HG03460 (cell line): ENCODE data around the gene CCT3.

Experiments used
- ATAC-seq: cut with Tn5 transposase; IDR thresholded peaks from one replicate; pipeline ENCODE4 v1.9.1; 2021; ENCODE audit not compliant: unreplicated experiment

CCT3 gene

DNA sequence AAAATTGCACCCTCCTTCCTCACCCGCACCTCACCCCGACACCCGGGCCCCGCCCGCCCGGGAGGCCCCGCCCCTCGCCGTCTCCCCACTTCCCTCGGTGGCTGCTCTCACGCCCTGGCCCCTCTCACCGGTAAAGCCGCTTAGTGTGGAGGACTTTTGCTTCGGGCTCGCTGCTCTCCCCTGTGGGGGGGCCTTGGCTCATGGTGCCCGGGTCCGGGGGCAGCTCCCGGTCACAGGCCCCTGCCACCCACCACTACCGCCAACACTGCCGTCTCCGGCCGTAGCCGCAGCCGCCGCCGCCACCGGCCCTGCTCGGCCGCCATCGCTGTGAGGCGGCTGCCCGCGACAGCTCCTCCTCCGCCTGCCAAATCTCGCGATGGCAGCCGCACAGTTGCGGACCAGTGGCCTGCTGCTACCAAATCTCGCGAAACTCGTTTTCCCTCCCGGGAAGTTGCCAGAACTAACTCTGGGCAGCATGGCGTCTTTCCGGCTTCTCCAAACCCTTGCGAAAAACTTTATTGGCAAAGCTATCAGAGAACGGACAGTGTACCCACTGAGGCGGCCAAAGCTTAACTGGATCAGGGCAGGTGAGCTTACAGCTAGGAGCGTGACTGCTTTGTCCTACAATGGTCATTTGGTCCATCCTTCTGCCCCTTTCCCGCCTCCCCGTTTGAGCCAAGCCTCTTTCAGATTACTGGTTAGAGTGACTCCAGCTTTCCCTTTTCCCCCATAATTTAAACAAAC is 55.4 kb downstream of the CCT3 start, which contains the start of gene SMG5:
Gene SMG5, minus strand, starts transcription at position 347 of the 744 bp plus-strand sequence. Its CDS starts 145 bp downstream, at position 202.
- peak; percentile 81 for ATAC-seq

DNA sequence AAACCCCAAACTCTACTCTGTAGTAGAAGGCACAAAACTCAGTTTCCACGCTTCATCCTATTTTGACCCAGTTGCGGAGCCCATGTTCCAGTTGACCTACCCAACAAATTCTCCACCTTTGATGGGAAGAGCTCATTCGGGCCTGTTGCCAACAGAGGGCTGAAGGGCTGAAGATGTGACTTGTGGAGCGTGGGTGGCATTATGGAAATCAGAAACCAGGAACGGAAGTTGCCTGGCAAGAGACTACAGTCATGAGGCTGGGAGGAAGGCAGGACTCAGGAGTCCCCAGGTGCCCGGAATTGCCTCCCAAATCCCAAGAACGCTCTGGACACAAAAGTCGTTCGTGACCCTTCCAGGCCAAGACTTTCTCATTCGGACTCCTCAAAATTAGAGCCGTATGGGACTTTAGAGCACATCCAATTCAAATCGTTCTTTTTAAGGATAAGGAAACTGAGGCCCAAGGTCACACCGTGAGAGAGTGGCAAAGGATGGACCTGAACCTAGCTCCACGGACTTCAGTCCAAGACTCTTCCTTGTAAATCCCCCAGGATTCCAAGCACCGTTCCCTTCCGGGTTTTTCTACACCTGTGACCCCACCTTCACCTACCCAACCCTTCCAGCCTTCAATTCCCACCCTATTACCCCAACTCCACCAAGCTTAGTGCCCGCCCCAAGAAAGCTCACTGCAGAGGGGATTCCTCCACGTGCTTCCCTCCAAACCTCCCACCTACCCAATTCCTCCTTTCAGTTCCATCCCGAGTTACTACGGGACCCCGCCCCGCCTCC is 56.2 kb downstream of the CCT3 start:
- ATAC-seq, result peak; percentile 6

DNA sequence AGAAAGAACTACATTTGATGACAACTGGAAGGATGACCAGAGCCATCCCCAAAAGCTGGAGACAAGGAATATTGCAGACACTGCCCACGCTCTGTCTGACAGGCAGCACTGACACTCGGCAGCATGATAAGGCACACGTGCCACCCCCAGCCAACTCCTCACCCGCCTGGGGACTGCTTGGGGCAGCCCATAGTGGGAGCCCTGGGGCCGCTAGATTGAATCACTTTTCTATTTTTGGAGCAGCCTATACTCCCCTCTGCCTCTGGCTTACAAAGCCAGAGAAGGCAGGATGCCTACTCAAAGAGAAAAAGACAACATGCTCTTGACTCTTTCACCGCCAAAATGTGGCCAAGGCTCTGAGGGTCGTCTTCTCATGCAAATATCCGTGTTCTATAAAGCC is 56.8 kb downstream of the CCT3 start:
- ATAC-seq, result no peak

DNA sequence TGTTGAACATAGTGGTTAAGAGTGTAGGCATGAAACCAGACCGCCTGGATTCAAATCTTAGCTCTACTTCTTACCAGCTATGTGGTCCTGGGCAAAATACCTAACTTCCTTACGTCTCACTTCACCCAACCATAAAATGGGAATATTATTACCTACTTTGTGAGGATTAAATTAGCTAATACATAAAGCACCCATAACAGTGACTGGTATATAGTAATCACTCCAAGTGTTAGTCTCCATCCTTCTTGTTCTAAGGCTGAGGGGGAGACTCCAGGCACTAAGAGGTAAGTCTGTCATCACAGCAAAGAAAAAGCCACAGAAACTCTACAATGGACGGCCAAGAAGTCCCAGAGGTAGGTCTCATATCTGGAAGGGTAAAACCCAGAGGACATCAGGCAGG is 58.3 kb downstream of the CCT3 start:
- ATAC-seq, result no peak

DNA sequence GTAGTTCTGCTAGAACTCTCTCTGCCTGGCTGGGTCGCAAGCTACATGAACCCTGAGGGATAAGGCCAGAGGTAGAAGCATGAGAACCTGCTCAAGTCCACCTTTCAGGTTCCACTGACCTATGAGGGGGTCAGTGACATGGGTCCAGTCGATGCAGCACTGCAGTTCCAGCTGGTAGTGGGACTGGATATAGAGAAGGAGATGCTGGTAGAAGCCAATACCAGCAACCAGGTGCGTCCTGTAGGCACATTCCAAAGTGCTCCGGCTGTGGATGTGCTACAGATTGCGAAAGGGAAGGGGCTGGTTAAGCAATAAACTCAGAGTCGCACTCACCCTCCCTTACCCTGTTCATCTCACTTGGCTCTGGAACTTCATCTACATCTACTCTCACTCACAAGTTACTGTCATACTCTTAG is 61.1 kb downstream of the CCT3 start:
- no peak for ATAC-seq

DNA sequence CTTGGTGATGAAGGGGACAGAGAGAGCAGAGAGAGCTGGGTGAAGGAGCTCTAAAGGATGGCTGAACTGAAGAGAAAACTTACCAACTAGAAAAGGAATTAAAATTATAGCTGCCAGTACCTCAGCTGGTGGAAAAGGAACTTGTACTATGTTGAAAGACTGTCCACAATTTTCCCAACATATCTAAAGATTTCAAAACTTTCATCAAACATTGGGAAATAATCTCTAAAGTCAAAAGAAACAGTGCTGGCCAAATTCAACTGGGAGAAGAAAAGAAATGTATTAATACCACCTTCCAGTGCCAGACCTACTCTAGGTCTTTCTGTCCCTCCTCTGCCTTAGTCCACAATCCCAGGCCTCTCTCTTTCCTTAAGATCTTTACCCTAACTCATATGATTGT is 61.6 kb downstream of the CCT3 start:
- no peak for ATAC-seq

DNA sequence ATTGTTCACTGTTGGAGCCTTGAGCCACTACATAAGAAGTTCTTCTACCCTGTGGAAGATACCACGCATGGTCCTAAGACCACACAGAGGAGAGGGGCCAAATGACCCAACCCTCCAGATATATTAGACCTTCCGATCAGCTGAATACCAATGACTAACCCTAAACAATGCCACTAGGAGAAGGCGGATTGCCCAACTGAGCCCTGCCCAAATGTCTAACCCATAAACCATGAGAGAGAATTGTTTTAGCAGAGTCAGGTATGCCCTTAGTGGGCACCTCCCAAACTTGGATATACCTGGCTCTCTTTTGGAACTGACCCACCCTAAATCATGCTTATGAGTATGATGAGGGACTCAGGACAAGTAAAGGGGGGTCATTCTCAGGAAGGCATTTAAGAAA is 67.8 kb downstream of the CCT3 start:
- no peak for ATAC-seq

DNA sequence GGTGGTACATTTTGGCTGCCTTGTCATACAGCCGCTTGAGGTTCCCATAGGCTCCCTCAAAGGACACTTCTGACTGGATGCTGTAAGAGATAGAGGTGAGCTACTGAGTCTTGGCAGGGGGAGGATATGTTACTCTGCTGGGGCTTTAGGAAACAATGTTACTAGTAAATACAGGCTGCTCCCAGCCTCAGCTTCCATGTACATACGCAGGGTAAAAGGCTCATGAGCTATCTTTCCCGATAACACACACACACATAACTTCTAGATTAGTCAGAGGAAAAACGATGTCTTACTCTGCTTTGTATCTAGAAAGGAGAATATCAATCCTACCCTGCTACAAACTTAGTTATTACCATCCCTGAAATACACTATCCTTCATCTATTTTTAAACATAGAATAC is 69.8 kb downstream of the CCT3 start:
- ATAC-seq, result no peak

DNA sequence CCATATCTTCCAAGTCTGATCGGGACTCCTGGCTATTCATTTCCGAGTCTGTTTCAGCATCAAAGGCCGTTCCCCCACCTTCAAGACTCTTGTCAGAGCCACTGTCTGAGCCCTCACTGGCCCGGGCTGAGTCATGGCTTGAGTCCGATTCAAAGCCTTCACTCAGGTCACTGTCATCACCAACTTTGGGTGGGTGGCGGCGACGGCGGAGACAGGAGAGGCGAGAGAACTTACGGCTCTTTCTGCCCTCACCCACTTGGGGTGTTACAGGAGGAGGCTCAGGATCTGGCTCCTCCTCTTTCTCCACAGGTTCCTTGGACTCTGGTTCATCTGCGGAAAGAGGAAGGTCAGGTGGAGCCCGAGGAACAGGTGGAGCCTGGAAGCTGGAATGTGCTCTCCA is 72.0 kb downstream of the CCT3 start:
- ATAC-seq, result no peak

DNA sequence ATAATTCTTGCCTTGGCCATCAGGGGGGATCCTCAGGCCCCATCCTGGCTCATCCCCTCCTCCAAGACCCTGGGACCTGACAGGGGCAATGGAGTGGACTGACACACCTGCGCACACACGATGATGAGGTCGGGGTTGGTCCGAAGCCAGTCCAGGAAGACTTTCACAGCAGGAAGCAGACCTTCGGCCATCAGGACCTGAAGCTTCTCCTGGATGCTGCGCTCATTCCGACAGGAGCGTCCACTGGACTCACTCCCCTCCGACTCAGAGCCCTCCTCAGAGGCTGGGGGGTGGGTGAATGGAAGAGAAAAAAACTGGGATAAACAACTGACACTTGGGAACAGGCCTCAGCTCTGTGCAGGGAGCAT is 74.8 kb downstream of the CCT3 start:
- ATAC-seq, result no peak

DNA sequence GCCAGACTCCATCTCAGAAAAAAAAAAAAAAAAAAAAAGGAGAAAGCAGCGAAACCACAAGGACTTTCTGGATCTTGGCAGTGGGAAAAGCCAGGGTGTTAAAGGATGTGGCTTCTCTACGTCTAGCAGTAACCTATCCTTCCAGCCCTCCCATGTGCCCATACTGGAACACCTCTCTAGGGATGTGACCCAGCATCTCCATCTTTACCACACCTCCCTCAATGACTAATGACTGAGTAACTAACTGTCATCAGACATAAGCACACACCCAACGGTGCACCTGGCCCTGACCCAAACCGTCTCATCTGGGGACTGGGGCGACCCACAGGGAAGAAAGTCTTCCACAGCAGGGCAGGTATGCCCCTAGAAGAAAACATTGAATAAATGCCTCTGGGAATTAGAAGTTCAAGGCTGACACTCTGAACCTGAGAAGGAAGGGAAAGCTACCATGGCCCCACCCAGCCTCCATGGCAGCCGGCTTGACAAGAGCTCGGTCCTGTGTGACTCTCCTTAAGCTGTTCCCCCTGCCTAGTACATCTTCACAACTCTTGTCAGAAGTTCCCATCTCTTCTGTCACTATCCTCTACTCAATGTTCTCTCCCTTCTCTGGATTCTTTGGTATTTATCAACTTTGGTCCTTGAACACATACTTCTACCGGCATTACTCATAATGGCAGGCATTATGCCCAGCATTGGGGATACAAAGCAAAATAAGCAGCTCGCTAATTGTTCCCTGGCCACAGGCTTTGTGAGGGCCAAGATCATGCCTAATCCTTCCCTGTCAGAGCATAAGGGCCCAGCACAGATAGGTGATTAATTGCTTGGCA is 75.4 kb downstream of the CCT3 start:
- no peak for ATAC-seq

DNA sequence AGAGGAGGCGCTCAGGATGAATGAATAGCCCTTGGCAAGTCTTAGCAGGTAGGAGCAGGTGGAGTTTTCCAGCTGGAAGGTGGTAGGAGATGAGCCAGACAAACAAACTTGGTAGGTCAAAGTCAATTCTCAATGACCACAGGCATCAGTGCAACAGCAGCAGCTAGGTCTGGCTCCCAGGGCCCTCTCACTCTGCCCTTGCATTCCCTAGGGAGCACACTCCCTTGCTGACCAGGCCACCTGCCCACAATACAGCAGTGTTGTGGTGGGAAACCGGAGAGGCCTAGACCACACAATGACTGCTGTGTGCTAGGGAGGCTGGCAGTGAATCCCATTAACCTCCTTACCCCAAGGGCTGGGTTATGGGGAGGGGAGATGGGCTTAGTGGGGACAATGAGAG is 77.2 kb downstream of the CCT3 start:
- no peak for ATAC-seq

DNA sequence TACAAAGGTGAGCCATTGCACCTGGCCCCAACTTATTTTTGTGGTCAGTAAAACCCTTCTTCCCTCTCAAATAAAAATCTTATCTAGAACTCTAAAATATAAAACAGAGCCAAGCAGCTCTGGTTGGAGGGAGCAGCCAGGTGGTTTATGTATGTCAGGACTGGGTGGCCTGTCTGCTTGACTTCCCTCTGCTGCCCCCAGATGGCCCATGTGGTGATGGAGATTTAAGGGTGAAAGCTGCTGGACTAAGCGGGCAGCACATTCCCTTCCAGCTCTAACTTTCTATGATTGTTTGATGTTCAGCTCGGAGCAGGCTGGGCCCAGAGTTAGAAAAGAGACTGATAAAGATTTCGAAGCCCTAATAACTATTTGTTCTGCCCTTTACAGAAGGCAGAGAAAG is 78.3 kb downstream of the CCT3 start:
- no peak for ATAC-seq
